Testis (tissue), 2 donors: Measurements from ENCODE around the gene GRID1.

Experiments
- CTCF ChIP-seq, 3 experiments: fragments of 450-650 bp in 2 of 3; fragments of 200-600 bp in 1 of 3; sonication (generic) in 1 of 3; IDR thresholded peaks; one replicate each; pipeline ENCODE4 v1.5.1; 2016 to 2019; ENCODE audit warnings: antibody characterized with exemption in 3 of 3, mild to moderate bottlenecking in 2 of 3, moderate library complexity in 1 of 3
- POLR2A ChIP-seq: fragments of 450-650 bp; IDR thresholded peaks from one replicate; pipeline ENCODE4 v1.6.1; 2017; ENCODE audit warnings: antibody characterized with exemption, mild to moderate bottlenecking, moderate library complexity

DNA sequence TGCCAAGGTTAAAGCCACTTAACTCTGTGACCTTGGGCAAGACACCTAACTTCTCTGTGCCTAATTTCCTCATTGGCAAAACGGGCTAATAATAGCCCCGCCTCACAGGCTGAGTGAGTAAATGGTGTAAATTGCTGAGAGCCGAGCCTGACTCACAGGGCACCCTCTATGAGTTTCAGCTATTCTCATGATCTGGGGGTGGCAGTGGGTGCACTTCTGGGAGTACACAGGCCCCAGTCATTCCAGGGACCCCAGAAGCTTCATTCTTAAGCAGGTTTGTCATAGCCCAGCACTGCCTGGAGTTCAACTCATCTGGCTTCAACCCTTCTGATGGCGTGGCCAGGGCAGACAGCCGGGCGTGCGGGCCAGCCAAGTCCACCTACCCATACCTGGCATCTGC is 137.2 kb downstream of the GRID1 start:
- no peak for TF ChIP-seq POLR2A
- TF ChIP-seq CTCF (IDR thresholded peaks at IDR 0.05): no peak
